Measurements from ENCODE around the gene MAD1L1. TPM values are rescaled to one million over a fixed set of nuclear protein-coding genes. Genes with fewer than 3 reads are reported as not detected.
A peak's percentile ranks its signal among the peaks of the same experiment; 100 is the strongest.

The MAD1L1 gene
- total and polyA plus RNA-seq, 7 donors = 11.7 to 17.5 (median 15.6) TPM

DNA sequence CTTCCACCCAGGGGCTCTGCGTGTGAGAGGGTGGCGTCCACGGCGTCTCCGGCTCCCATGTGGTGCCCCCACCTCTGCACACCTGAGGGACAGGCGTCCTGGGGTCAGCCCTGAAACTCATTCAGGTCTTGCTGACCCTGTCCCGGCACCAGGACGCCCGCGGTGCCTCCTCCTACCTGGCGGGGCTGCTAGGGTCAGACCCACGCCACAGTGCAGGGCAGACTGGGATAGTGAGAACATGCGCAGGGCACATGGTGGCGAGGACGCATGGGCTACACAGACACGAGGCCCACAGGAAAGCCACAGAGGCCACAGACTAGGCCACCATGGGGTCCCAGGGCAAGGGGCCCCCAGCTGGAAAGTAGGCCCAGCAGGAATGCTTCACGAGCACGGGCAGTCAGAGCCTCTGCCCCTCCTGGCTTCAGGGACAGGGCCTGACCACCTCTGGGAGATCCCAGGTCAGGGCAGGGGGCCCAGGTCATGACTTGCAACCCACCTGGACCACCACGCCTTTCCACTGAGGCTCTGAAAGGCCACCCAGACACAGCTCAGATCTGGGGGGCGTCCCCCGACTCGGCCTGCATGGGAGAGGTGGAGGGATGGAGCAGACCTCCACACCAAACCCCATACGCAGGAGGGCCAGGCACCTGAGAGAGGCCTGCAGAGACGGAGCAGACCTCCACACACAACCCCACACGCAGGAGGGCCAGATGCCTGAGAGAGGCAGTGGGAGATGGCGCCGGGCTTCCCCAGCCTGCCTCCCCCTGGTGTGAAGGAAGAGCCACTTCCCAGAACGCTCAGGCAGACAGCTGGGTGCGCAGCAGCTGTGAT is 374.1 kb downstream of the MAD1L1 start:
- peak; percentile 13 to 39 for DNase-seq

GRCh38 chr7:1857487-1858421 is 375.0 kb downstream of the MAD1L1 start:
- ATAC-seq = no peak
- WGBS, 3 donors = 92 to 97% (median 94%) methylated on average over 25 to 27 of the region's 27 CpGs

More for the DNA sequence above, 374.1 kb downstream of the MAD1L1 start:
- H3K36me3 ChIP-seq (ENCODE audit: insufficient read depth in 1 of 2, low read depth in 1 of 2) = no peaks in the 10 kb centered on the region
- H3K4me1 ChIP-seq = peaks cover 3% of the 10 kb centered on the region
- H3K27ac ChIP-seq = no peak overlapping the region
- intact Hi-C loops (cut with DNase I) = no loop called here
- no peak for ATAC-seq
- H3K27me3 ChIP-seq (ENCODE audit: insufficient read depth in 3 of 3, low read length in 2 of 3) = no peaks in the 10 kb centered on the region
- no peaks in the 10 kb centered on the region for H3K9me3 ChIP-seq
- no peak overlapping the region for H3K4me3 ChIP-seq
- WGBS, 3 donors = 96 to 97% (median 96%) methylated on average over 29 of the region's 29 CpGs
- TF ChIP-seq, protein P1, sequence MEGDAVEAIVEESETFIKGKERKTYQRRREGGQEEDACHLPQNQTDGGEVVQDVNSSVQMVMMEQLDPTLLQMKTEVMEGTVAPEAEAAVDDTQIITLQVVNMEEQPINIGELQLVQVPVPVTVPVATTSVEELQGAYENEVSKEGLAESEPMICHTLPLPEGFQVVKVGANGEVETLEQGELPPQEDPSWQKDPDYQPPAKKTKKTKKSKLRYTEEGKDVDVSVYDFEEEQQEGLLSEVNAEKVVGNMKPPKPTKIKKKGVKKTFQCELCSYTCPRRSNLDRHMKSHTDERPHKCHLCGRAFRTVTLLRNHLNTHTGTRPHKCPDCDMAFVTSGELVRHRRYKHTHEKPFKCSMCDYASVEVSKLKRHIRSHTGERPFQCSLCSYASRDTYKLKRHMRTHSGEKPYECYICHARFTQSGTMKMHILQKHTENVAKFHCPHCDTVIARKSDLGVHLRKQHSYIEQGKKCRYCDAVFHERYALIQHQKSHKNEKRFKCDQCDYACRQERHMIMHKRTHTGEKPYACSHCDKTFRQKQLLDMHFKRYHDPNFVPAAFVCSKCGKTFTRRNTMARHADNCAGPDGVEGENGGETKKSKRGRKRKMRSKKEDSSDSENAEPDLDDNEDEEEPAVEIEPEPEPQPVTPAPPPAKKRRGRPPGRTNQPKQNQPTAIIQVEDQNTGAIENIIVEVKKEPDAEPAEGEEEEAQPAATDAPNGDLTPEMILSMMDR (IDR thresholded peaks at IDR 0.05) = no peak

DNA sequence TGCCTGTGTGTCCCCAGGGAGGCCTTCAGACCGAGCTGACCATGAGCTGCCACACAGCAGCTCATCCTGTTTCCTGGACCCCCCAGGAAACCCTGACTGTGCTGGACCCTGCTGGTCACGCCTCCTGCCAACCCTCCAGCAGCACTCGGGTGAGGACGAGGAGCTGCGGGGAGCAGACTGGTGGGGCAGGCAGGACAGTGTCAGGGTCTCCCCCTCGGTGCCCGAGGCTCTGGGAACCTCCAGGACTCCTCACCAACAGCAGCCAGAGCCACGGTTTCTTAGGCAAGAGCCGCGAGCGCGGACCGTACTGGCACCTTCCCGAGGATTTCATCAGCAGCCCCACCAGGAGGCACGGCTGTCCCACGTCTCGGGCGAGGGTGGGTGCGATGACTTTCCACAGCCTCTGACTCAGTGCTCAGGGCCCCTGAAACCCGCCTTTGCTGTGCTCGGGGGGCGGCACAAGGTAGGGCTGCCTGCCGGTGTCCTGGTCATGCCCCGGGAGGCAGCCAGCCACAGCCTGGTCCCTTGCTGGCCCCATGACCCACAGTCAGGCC is 375.8 kb downstream of the MAD1L1 start:
- no peak overlapping the region for H3K27ac ChIP-seq
- H3K9me3 ChIP-seq = no peaks in the 10 kb centered on the region
- TF ChIP-seq, protein P1 (IDR thresholded peaks at IDR 0.05) = no peak
- H3K36me3 ChIP-seq (ENCODE audit: insufficient read depth in 1 of 2, low read depth in 1 of 2) = no peaks in the 10 kb centered on the region
- WGBS, 3 donors = 90 to 93% (median 93%) methylated on average over 23 to 24 of the region's 24 CpGs
- H3K27me3 ChIP-seq (ENCODE audit: insufficient read depth in 3 of 3, low read length in 2 of 3) = no peaks in the 10 kb centered on the region
- H3K4me1 ChIP-seq = peaks cover 6% of the 10 kb centered on the region
- H3K4me3 ChIP-seq = no peak overlapping the region
- intact Hi-C loops (cut with DNase I) = no loop called here
- DNase-seq (peak; percentile 12 to 39), ATAC-seq (no peak)

More at GRCh38 chr7:1857487-1858421, 375.0 kb downstream of the MAD1L1 start:
- intact Hi-C loops (cut with DNase I) = no loop called here
- peaks cover 6% of the 10 kb centered on the region for H3K4me1 ChIP-seq
- TF ChIP-seq, protein P1 (IDR thresholded peaks at IDR 0.05) = no peak
- no peaks in the 10 kb centered on the region for H3K36me3 ChIP-seq (ENCODE audit: insufficient read depth in 1 of 2, low read depth in 1 of 2)
- no peak overlapping the region for H3K27ac ChIP-seq
- DNase-seq = peak; percentile 9 to 39
- H3K27me3 ChIP-seq (ENCODE audit: insufficient read depth in 3 of 3, low read length in 2 of 3) = no peaks in the 10 kb centered on the region
- no peaks in the 10 kb centered on the region for H3K9me3 ChIP-seq
- no peak overlapping the region for H3K4me3 ChIP-seq

DNA sequence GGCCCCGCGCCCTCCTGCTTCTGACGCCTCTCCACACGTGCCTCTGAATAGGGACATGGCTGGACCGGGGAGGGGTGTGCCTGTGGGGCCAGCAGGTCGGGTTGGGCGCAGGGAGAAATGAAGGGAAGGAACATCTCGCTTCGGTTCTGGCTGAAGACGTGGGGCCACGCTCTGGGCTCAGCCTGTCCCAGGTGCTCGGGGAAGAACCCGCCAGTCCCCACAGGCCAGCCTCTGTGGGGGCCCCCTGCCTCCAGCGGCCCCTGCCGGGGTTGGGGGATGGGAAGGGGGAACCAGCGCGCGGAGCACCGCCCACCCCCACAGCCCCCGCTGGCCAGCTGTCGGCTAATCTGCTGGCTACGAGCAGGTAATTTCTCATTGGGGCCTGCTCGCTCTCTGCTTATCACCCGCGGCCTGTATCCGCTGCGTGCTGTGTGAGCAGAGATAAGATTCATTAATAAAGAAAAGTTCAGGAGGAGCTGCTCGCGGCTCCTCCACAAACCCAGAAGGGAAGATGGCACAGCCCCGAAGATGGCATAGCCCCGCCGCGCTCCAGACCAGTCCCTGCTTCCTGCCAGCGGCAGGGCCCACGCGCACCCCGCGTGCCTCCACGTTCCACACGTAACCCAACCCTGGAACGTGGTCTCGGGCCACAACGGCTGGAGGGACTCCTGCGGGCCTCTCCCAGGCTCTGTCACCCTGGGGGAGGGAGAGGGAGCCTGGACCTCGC is 376.4 kb downstream of the MAD1L1 start:
- Histone ChIP-seq H3K27me3 (ENCODE audit: insufficient read depth in 3 of 3, low read length in 2 of 3) (no peaks in the 10 kb centered on the region), H3K36me3 (ENCODE audit: insufficient read depth in 1 of 2, low read depth in 1 of 2) (no peaks in the 10 kb centered on the region), H3K27ac (no peak overlapping the region), H3K4me3 (no peak overlapping the region), H3K4me1 (peaks cover 12% of the 10 kb centered on the region), H3K9me3 (no peaks in the 10 kb centered on the region)
- WGBS, 3 donors = 82 to 88% (median 86%) methylated on average over 42 to 45 of the region's 45 CpGs
- DNase-seq (peak in 1 of 2 donors; percentile 46), ATAC-seq (no peak)
- intact Hi-C loops (cut with DNase I) = no loop called here
- TF ChIP-seq, protein P1 (IDR thresholded peaks at IDR 0.05) = no peak
